Measurements from ENCODE around the gene DCTN2.

DCTN2 gene

DNA sequence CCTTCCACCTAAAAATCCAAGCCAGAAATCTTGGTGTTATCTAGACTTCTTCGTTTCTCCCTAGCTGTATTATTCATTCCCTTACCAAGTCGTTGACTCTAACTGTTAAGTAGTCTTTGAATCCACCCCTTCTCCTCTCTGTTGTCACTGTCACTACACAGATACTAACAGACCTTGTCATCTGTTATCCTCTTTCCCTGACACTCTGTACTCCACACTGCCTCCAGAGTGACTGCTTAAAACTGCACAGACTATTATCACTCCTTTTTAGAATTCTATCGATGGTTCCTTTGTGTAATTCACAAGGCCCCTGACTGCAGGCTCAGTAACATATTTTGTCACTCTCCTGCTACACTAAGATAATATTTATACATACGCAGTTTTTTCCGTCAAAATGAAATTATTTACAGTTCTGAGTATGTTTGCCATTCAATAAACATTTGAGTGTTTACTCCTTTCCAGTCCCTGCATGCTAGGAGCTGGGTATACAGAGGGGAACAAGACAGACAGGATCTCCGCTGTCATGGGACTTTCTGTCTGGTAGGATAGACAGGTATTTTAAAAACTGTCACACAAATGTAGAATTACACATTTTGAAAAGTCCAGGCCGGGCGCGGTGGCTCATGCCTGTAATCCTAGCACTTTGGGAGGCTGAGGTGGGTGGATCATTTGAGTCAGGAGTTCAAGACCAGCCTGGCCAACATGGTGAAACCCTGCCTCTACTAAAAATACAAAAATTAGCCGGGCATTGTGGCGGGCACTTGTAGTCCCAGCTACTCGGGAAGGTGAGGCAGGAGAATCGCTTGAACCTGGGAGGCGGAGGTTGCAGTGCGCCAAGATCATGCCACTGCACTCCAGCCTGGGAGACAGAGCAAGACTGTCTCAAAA, 55.4 kb downstream of the DCTN2 start:
- FAIRE-seq, result no peak
- DNase-seq (ENCODE audit: low spot score), result no peak

DNA sequence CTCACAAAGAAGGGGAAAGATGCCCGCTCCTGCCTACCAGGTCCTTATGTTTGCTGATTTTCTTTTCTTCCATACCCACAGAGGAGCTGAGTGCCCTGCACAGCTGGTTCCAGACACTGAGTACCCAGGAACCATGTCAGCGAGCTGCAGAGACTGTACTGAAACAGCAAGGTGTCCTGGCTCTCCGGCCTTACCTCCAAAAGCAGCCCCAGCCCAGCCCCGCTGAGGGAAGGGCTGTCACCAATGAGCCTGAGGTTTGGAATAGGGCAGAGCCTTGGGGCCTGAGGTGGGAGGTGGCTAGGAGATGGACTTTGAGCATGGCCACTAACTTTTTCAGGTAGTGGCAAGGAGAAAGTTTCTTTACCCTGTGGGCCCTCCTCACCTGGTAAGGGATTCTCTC, 56.9 kb downstream of the DCTN2 start:
- FAIRE-seq, result no peak
- no peak for DNase-seq (ENCODE audit: low spot score)

- FAIRE-seq (no peak), DNase-seq (ENCODE audit: low spot score) (no peak)
These were observed 57.8 kb downstream of the DCTN2 start for GRCh38 chr12:57489157-57489641.

DNA sequence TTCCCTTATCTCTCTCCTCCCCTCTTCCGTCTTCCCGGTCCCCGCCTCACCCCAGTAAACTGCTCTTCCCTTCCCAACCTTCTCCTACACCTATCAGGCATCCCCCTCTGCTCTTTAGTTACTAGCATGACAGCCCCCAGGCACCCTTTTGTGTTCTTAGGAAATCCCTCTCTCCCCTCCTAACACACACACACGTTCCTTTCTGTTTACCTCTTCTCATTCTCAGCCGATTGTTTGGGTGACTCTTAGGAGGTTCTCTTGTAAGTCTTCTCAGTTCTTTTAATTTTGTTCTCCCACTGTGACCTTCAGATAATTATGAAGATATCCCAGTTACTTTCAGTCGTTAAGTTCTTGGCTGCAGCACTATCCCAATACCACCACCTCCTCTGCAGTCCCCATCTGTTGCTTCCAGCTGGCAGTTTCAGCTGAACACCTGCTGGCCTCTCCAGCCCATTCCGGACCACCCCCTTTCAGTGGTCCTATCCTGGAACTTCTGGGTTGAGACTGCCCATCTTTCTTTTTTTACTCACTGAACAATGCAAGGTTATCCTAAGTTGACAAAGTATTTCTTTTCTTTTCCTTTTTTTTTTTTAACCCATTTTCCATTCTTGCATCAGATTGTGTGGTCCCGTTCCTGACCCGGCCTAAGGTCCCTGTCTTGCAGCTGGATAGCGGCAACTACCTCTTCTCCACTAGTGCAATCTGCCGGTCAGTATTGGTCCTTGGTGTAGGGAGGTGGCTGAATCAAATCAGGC, 58.4 kb downstream of the DCTN2 start:
- no peak for DNase-seq (ENCODE audit: low spot score)
- no peak for FAIRE-seq

- FAIRE-seq (no peak), DNase-seq (ENCODE audit: low spot score) (peak; percentile 94)
These were observed 59.2 kb downstream of the DCTN2 start, which contains the start of gene MARS1 for GRCh38 chr12:57487597-57488401. Gene MARS1, plus strand, starts transcription at chr12:57488068. Its CDS starts 23 bp downstream, at chr12:57488091.

GRCh38 chr12:57487055-57487596, 59.9 kb downstream of the DCTN2 start:
- DNase-seq (ENCODE audit: low spot score) (no peak), FAIRE-seq (no peak)

DNA sequence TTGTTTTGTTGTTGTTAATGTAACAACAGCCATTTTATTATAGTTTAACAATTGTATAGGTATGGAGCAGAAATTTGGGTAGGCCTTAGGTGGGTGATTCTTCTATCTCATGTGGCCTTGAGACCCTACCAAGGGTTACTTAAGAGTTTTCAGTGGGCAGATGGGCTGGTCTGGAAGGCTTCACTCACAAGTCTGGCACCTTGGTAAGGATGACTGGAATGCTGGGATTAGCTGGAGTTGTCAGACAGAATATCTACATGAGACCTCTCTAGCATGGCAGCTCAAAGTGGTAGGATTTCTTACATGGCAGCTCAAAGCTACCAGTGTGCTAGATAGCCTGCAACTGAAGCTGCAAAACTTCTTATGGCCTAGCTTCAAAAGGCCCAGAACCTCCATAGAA, 61.3 kb downstream of the DCTN2 start:
- FAIRE-seq (no peak), DNase-seq (ENCODE audit: low spot score) (no peak)

DNA sequence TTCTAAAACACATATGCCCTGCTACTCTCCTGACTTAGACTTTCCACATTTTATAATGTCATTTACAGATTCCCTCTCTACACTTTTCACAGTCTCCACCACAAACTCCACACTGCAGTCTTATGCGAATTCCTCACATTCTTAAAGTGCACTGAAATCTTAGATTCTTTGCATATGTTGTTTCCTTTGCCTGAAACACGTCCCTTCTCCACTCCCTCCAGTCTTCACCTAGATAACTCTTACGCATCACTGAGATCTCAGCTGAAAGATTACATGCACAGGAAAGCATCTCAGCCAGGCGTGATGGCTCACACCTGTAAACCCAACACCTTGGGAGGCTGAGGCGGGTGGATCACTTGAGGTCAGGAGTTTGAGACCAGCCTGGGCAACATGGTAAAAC, 63.5 kb downstream of the DCTN2 start:
- DNase-seq (ENCODE audit: low spot score) (no peak), FAIRE-seq (no peak)

- FAIRE-seq (no peak), DNase-seq (ENCODE audit: low spot score) (no peak)
These were observed 65.3 kb downstream of the DCTN2 start for GRCh38 chr12:57481671-57482070.

Measured in urothelium cell line (cell line).